Skeletal muscle cell (primary cell): ENCODE measurements around the gene NDUFB10.
"Not testable (repeated sequence)": the region's sequence is repeated elsewhere in the genome, so short reads cannot be mapped to it uniquely, and the experiment has no call there.

Experiments used
- DNase-seq: peaks from one replicate; pipeline ENCODE4 v3.0.0-alpha.2; 2010; ENCODE audit warnings: low read depth
- H3K4me3 ChIP-seq: 2 replicates; pipeline ENCODE4 v1.5.1; 2011; ENCODE audit warnings: low read depth, mild to moderate bottlenecking, control low read depth, low read length, moderate library complexity

The NDUFB10 gene

GRCh38 chr16:1959269-1960039 lies at the start of gene NDUFB10:
Gene NDUFB10, plus strand, starts transcription at chr16:1959538. Its CDS starts 87 bp downstream, at chr16:1959625.
- DNase-seq: peak; percentile 58
- H3K4me3 ChIP-seq: peak within 1 kb of the TSS; percentile 87

DNA sequence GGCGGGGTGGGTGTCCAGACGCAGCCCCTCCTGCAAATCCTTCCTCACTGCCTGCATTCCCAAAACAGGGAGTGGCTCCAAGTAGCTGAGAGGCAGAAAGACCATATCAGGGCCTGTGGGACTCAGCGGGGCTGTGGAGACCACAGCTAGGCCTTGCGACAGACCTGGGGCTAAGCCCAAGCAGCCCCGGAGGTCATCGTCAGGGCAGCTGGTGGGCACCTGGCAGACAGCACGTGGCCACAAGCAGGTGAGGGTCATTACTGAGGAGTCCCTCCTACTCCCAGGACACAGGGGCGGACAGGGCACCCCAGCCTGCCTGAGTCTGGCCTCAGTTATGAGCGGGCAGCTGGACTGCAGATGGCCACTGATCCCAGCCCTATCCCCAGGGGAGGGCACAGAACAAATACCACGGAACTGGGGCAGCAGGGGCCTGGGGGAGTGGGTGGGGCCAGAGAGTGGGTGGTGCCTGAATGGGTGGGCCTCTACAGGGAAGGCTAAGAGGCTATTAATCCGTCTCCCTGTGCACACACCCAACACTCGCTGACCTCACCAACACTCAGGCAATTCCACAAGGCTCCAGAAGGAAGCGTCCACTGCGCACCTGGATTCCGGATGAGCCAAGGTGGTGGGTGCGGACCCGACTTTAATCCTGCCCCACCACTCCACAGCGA lies 49.6 kb upstream of the NDUFB10 start:
- H3K4me3 ChIP-seq: no peak overlapping the region
- DNase-seq: no peak

DNA sequence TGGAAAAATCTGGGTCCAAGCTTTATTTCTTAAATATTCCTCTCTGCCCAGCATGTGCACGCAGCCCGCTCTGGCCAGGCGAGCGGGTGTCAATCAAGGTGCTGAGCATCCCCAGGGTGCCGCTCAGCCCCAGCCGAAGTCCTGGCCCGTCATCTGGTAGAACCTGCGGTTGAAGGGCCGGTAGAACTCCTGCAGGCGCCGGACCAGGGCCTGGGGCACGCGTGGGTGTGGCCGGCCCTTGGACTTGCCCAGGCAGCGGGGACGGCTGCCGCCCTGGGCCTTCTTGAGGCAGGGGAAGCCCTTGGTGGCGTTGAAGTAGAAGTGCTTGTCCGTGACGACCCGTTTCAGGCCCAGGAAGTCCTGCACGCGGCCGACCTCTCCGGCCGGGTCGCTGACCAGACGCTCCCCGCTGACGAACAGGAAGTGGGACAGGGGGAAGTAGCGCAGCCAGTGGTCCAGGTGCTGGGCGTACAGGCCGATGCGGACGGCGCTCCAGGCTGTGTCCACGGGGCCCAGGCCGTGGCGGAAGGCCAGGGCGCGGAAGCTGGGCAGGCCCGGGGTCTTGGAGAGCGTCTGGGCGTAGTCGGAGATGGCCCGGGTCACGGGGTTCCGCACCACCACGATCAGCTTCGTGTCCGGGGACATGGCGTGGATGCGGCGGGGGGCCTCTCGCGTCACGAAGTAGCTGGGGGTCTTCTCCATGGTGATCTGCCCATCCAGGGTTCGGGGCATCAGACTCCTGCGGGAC lies 47.7 kb upstream of the NDUFB10 start:
- no peak overlapping the region for H3K4me3 ChIP-seq
- DNase-seq: no peak

DNA sequence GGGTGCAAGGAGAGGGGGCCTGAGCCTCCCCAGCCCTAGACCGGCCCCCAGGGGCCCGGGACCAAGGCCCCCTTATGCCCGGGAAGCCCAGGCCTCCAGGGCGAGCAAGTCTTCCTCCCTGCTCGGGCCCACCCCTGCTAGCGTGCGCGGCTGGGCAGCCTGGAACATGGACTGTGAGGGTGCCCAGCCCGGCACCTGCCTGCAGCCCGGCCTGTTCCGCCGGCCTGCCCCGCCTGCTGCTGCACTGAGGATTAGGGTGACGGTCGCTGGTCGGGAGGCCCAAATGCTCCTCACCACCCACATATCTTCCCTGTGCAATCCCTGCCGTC lies 47.2 kb upstream of the NDUFB10 start:
- no peak overlapping the region for H3K4me3 ChIP-seq
- DNase-seq: no peak

DNA sequence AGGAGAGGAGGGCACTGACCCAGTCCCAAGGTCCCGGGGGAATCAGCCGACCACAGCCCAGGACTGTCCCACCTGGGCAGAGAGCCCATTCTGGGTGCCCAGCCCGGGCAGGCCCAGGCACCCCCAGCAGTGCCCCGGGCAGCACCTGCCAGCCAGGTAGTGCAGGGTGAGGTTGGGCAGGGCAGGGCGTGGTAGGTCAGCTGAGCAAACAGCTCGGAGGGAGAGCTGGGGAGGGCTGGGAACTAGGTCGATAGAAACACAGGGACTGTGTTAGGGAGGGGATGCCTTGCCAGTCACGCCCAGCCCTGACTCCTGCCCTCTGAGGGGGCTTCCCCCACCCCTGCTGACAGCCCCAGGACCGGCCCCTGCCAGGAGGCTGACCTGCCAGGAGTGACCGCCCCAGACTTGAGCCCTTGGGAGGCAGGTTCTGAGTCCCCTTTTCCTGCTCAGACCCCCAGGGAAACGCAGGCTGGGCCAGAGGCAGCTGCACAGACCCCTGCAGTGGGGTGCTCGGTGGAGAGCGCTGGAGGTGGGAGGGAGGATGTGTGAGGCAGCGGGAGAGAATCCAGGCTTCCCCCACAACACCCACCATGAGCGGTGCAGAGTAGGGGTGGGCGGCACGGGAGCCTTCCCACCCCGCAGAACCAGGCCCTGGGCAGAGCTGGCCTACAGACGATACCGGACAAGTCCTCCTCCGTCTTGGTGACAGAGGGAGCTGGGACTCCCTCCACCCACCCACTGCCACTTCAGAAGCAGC lies 45.8 kb upstream of the NDUFB10 start:
- DNase-seq: no peak
- no peak overlapping the region for H3K4me3 ChIP-seq

DNA sequence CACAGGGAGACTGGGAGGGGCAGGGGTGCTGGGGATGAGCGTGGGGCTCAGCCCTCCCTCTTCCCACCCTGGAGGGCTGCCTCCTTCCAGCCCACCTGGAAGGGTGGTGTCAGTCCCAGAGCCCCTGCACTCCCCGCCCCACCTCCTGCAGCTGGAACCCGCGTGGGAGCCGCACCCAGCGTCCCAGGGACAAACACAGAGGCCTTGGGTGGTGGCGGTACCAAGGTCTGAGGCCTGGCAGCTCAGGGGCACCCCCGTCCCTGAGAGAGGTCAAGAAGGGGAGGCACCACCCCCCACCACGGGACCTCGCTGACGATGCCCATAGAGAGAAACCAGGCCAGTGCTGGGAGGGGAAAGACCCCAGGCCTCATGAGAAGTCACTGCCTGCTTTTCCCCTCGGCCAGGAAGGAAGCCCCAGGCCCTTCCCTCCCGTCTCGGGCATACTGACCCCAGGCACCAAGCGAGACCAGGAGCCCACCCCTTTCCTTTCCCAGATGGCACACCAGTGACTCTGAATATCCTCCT lies 45.2 kb upstream of the NDUFB10 start:
- H3K4me3 ChIP-seq: no peak overlapping the region
- DNase-seq: no peak

DNA sequence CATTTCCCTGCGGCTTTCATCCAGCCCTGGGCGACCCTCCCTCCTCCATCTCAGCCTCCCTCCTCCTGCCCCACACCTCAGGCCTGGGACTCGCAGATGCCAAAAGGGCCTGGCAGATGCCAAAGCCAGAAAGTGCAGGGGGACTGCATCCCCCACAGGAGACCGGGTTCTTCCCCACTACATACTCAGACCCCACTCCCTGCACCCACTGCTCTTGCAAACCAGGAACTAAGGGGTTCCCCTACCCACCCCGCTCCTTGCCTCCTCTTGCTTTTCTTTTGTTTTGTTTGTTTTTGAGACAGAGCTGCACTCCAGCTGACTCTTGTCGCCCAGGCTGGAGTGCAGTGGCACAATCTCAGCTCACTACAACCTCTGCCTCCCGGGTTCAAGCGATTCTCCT lies 44.4 kb upstream of the NDUFB10 start:
- no peak overlapping the region for H3K4me3 ChIP-seq

GRCh38 chr16:1915732-1916639 lies 43.4 kb upstream of the NDUFB10 start:
- H3K4me3 ChIP-seq: no peak overlapping the region
- no peak for DNase-seq

More for the DNA sequence above, 44.4 kb upstream of the NDUFB10 start:
- no peak for DNase-seq

- H3K4me3 ChIP-seq: no peak overlapping the region
These were observed 42.7 kb upstream of the NDUFB10 start for GRCh38 chr16:1916640-1916990.

DNA sequence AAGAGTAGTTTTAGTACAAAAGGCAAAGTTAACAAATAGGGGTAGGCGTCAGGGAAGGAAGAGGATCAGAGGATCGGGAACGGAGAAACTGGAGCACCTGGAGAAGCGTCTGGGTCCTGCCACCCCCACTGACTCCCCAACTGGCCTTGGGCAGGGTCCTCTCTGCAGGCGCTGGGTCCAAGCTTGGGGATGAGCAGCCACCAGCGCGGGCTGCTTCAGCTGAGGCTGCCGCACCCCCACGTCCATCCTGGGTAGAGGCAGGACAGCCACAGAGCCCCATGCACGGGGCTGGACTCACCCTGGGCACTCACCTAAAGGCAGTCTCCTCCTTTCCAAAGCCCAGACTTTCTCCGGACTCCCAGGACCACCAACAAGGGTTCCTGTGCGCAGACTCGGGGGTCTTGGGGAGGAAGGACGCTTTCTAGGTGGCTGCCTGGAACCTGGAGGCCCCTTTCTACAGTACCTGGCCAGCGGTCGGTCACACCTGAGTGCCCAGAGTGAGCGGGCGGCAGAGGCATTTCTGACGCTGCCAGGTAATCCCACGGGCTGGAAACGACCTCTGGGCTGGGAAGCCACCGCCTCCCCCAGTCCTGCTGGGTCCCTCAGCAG lies 42.2 kb upstream of the NDUFB10 start:
- DNase-seq: no peak
- H3K4me3 ChIP-seq: no peak overlapping the region

More at GRCh38 chr16:1916640-1916990, 42.7 kb upstream of the NDUFB10 start:
- DNase-seq: no peak

DNA sequence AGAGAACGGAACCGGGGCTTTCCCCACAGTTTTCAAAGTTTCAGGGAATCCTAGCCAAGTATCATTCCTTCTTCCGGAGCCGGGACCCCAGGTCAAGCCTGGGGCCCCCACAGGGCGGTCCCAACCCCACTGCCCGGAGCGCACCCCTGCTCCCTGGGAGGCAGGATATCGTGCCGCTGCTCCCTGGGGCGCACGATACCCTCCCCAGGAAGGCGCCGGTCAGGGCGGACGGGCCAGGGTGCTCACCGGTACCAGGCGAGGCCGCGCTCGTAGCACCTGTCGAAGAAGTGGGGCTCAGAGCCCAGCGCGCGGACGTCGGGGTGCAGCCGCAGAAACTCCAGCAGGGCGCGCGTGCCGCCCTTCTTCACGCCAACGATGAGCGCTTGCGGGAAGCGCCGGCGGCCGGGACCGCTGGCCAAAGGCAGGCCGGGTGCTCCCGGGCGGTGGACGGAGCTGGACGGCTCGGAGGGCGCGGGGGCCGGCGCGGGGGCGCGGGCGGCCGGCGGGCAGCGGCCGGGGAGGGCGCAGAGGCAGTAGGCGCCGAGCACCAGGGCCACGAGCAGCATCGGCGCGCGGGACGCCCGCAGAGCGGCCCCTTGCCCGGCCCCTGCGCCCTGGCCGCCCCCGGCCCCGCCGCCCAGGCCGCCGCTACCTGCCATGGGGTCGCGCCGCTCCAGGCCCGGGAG lies 41.5 kb upstream of the NDUFB10 start:
- no peak for DNase-seq
- H3K4me3 ChIP-seq: no peak overlapping the region

GRCh38 chr16:1918351-1919326 lies 40.7 kb upstream of the NDUFB10 start, which contains the start of gene HS3ST6:
Gene HS3ST6, minus strand, starts transcription at chr16:1918415. Its CDS starts 92 bp downstream, at chr16:1918323.
- no peak for DNase-seq
- no peak within 1 kb of the TSS for H3K4me3 ChIP-seq

DNA sequence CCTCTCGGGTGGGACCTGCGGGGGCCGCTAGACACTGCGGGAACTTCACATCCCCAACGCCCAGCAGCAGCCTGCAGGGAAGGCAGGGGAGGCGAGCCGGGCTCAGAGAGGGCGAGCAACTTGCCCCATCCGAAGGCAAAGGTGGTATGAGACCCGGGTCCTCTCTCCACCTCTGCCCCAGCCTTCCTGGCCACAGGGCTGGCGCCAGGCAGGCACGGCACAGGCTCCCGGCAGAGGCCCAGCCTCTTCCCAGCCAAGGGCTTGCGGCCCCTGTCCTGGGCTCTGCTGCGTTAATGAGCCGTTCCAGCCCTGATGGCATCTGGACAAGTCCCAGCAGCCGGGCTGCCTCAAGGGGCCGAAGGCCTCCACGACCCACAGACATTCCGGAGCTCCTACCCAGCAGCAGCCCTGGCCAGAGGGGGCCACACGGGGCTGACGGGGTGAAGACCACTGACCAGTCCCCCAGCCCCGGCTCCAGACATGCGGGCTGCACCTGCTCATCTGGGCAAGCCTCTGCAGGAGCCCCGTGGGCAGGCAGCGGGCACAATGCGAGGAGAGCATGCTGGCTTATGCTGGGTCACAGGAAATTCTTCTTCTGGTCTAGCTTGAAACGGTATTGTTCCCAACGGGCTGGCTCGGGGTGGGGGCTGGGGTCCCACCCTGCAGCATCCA lies 39.9 kb upstream of the NDUFB10 start:
- no peak overlapping the region for H3K4me3 ChIP-seq
- no peak for DNase-seq

GRCh38 chr16:1920122-1920521 lies 39.2 kb upstream of the NDUFB10 start:
- not testable (repeated sequence) for DNase-seq, H3K4me3 ChIP-seq

GRCh38 chr16:1920727-1921171 lies 38.6 kb upstream of the NDUFB10 start:
- no peak for DNase-seq
- no peak overlapping the region for H3K4me3 ChIP-seq

- no peak for DNase-seq
- no peak overlapping the region for H3K4me3 ChIP-seq
These were observed 37.0 kb upstream of the NDUFB10 start for GRCh38 chr16:1922357-1922756.
